Measurements from ENCODE around the gene ZMYND8.
"Not testable (repeated sequence)": the region's sequence is repeated elsewhere in the genome, so short reads cannot be mapped to it uniquely, and the experiment has no call there.

ZMYND8 gene

GRCh38 chr20:47212606-47213207 lies 143.8 kb downstream of the ZMYND8 start:
- in situ Hi-C loops (cut with HindIII; ENCODE audit: low pct_unique_long_range_greater_than_20kb, low sequenced_read_pairs): no loop called here

GRCh38 chr20:47211036-47211435 lies 145.5 kb downstream of the ZMYND8 start:
- in situ Hi-C loops (cut with HindIII; ENCODE audit: low pct_unique_long_range_greater_than_20kb, low sequenced_read_pairs): no loop called here

More at GRCh38 chr20:47212606-47213207, 143.8 kb downstream of the ZMYND8 start:
- no peak for TF ChIP-seq JUND (IDR thresholded peaks at IDR 0.05; ENCODE audit: low read depth)
- DNase-seq (ENCODE audit: low read depth in 1 of 2, low spot score in 1 of 2): no peak

DNA sequence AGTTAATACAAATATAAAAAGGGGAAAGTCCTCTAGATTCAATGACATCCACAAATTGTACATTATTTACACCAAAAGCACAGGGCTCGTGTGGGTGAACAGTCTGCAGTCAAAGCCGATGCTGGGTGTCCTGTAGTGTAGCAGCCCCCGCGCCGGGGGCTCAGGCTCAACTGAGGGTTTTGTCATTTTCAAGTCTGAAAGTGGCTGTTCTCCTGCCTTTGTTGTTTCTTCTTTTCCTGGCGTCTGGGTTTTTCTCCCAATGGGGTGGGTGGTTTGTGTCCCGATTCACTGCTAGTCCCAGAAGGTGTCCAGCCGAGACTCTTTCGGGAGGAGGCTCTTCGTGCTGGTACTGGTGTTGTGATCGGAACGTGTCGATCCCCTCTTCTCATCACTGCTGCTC lies 146.0 kb downstream of the ZMYND8 start:
- TF ChIP-seq JUND (IDR thresholded peaks at IDR 0.05; ENCODE audit: low read depth): no peak
- DNase-seq (ENCODE audit: low read depth in 1 of 2, low spot score in 1 of 2): no peak
- in situ Hi-C loops (cut with HindIII; ENCODE audit: low pct_unique_long_range_greater_than_20kb, low sequenced_read_pairs): no loop called here

More at GRCh38 chr20:47211036-47211435, 145.5 kb downstream of the ZMYND8 start:
- no peak for DNase-seq (ENCODE audit: low read depth in 1 of 2, low spot score in 1 of 2)
- TF ChIP-seq JUND (IDR thresholded peaks at IDR 0.05; ENCODE audit: low read depth): no peak

- no peak for DNase-seq (ENCODE audit: low read depth in 1 of 2, low spot score in 1 of 2)
- in situ Hi-C loops (cut with HindIII; ENCODE audit: low pct_unique_long_range_greater_than_20kb, low sequenced_read_pairs): no loop called here
- TF ChIP-seq JUND (IDR thresholded peaks at IDR 0.05; ENCODE audit: low read depth): no peak
Observed at GRCh38 chr20:47209982-47210381, 146.5 kb downstream of the ZMYND8 start.

- no peak for TF ChIP-seq JUND (IDR thresholded peaks at IDR 0.05; ENCODE audit: low read depth)
- DNase-seq (ENCODE audit: low read depth in 1 of 2, low spot score in 1 of 2): no peak
- in situ Hi-C loops (cut with HindIII; ENCODE audit: low pct_unique_long_range_greater_than_20kb, low sequenced_read_pairs): no loop called here
Observed at GRCh38 chr20:47208534-47209174, 147.8 kb downstream of the ZMYND8 start.

GRCh38 chr20:47206962-47207641 lies 149.4 kb downstream of the ZMYND8 start:
- in situ Hi-C loops (cut with HindIII; ENCODE audit: low pct_unique_long_range_greater_than_20kb, low sequenced_read_pairs): no loop called here
- no peak for DNase-seq (ENCODE audit: low read depth in 1 of 2, low spot score in 1 of 2)
- TF ChIP-seq JUND (IDR thresholded peaks at IDR 0.05; ENCODE audit: low read depth): no peak

GRCh38 chr20:47206552-47206951 lies 149.9 kb downstream of the ZMYND8 start:
- DNase-seq (ENCODE audit: low read depth in 1 of 2, low spot score in 1 of 2); in situ Hi-C loops (cut with HindIII; ENCODE audit: low pct_unique_long_range_greater_than_20kb, low sequenced_read_pairs): not testable (repeated sequence)

DNA sequence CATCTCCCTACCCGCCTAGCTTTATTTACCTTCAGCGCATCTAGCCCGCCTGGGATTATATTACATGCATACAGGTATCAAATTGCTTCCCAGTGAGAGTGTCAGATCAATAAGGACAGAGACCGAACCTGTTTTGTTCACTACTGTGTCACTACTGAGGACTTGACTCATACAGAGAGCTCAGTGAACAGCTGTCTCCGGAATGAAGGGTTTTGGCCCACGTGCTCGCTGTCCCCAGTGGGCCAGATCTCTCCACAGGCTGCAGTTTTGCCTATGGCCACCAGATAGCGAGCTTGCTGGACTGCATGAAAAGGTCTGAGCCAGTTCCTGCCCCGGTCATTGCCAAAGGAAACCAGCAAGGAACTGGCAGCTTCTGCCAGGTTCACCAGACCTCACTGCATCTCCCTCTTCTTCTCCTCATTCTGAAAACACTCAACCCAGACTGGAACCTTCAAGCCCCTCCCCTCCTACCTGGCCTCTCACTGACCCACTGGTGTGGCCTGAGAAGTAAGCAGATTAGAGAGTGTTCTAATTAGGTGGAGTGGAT lies 150.8 kb downstream of the ZMYND8 start:
- DNase-seq (ENCODE audit: low read depth in 1 of 2, low spot score in 1 of 2): peak; percentile 64 to 94
- TF ChIP-seq JUND (IDR thresholded peaks at IDR 0.05; ENCODE audit: low read depth): no peak
- in situ Hi-C loops (cut with HindIII; ENCODE audit: low pct_unique_long_range_greater_than_20kb, low sequenced_read_pairs): no loop called here

DNA sequence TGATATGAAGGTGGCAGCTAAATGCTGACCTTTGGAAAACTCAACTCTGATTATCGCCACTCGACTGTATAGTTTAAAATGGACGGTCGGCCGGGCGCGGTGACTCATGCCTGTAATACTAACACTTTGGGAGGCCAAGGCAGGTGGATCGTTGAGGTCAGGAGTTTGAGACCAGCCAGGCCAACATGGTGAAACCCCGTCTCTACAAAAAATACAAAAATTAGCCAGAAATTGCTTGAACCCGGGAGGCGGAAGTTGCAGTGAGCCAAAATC lies 151.7 kb downstream of the ZMYND8 start:
- in situ Hi-C loops (cut with HindIII; ENCODE audit: low pct_unique_long_range_greater_than_20kb, low sequenced_read_pairs); DNase-seq (ENCODE audit: low read depth in 1 of 2, low spot score in 1 of 2): not testable (repeated sequence)

DNA sequence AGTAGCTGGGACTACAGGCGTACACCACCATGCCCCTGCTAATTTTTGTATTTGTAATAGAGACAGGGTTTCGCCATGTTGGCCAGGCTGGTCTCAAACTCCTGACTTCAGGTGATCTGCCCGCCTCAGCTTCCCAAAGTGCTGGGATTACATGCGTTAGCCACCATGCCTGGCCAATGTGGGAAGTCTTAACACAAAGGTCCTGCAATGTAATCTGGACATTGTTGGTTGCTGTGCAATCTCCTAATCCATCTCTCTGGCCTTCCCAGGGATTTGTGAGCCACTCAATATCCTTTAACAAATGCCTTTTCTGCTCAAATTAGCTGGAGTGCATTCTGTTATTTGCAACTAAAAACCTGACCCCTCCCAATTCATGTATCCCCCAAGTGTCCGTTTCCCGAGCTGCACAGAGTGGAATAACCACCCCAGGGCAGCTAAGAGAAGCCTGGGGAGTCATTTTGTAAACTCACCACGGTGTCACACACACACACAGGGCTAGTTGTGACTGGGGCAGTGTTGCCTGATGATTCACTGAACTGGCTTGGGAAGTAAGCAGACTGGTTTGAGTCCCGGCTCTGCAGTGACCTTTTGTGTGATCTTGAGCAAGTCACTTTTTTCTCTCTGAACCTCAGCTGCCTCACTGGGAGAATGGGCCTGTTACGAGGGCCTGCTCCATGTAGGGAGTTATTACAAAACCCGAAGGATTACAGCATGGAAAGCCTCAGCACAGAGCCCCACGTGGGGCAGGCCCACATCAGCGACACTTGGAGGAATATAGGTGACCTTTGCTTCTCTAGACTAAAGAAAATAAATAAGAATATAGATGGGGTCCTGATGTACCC lies 152.3 kb downstream of the ZMYND8 start:
- TF ChIP-seq JUND (IDR thresholded peaks at IDR 0.05; ENCODE audit: low read depth): peak; percentile 47; the same call in 1 of the 2 replicates
- in situ Hi-C loops (cut with HindIII; ENCODE audit: low pct_unique_long_range_greater_than_20kb, low sequenced_read_pairs): no loop called here
- peak; percentile 39 to 95 for DNase-seq (ENCODE audit: low read depth in 1 of 2, low spot score in 1 of 2)

GRCh38 chr20:47202733-47203667 lies 153.5 kb downstream of the ZMYND8 start:
- no peak for TF ChIP-seq JUND (IDR thresholded peaks at IDR 0.05; ENCODE audit: low read depth)
- in situ Hi-C loops (cut with HindIII; ENCODE audit: low pct_unique_long_range_greater_than_20kb, low sequenced_read_pairs): no loop called here
- DNase-seq (ENCODE audit: low read depth in 1 of 2, low spot score in 1 of 2): peak in 1 of 2 experiments; percentile 81
